H54 (cell line): ENCODE measurements around the gene ARHGEF25.
"Not testable (repeated sequence)": the region's sequence is repeated elsewhere in the genome, so short reads cannot be mapped to it uniquely, and the experiment has no call there.

Source experiments
- DNase-seq: peaks from one replicate; pipeline ENCODE4 v3.0.0; 2011; ENCODE audit warnings: low spot score, mixed read lengths; ENCODE audit not compliant: insufficient read length
- FAIRE-seq: peaks from 3 replicates; lab custom pipeline; 2011; peaks lifted over from hg19 to GRCh38; lab: Jason Lieb, UNC
- POLR2A ChIP-seq: IDR thresholded peaks from 2 replicates; pipeline ENCODE4 v1.6.1; 2011; ENCODE audit warnings: low read depth, mild to moderate bottlenecking, low read length

The ARHGEF25 gene

DNA sequence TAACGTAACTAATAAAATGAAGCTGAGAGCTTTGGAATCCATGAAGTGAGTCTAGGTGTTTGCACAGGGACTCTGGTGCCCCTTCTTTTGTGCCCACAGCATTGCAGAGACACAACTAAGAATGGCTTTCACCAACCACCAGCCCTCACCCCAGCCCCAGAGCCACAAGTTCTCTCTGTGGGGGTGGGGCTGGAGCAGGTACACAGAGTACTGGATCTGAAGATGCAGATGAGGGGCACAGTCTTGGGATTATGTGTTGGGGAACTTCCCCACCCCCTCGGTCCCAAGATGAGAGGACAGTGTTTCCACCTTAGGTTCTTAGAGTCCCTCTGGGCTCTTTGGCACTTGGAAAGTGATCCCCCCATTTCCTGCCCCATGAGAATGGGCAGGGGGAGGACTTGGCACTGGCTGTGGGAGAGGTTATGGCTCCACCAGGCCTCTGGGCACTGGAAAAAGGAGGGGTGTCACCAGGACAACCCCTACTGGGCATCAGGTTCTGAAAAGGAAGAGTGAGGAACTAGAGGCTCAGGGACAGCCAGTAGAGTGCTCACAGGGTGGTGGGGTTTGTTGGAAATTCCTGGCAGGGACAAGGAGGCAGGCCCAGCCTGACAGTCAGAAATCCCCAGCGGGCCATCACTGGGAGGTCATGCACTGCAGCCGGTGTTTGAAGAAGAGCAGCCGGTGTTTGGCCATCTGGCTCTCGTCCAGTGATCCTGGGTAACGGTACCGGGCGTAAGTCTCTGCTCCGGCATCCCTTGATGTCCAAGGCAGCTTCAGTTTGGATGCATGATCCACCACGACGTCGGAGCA lies 15.1 kb downstream of the ARHGEF25 start:
- no peak for TF ChIP-seq POLR2A
- DNase-seq = no peak
- no peak for FAIRE-seq

DNA sequence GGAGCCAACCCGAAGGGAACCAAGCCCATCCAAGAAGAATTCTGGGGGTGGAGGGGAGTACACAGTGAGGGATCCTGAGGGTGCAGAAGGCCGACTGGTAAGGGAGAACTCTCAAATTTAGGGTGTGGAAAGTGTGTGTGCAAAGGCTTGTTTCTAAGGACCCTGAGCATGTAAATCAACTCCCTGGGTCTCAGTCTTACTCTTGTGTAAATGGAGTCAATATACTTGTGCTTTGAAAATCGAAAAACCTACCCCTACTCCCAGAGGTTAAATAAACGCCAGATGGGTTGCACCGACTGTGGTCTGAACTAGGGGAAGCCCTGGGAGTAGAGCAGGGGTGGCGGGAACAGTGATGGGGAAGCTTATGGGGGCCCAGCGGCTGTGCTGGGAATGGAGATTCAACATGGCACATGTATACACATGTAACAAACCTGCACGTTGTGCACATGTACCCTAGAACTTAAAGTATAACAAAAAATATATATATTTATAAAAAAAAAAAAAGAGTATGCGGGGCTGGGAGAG lies 15.7 kb downstream of the ARHGEF25 start:
- no peak for DNase-seq
- FAIRE-seq = no peak
- TF ChIP-seq POLR2A = no peak

DNA sequence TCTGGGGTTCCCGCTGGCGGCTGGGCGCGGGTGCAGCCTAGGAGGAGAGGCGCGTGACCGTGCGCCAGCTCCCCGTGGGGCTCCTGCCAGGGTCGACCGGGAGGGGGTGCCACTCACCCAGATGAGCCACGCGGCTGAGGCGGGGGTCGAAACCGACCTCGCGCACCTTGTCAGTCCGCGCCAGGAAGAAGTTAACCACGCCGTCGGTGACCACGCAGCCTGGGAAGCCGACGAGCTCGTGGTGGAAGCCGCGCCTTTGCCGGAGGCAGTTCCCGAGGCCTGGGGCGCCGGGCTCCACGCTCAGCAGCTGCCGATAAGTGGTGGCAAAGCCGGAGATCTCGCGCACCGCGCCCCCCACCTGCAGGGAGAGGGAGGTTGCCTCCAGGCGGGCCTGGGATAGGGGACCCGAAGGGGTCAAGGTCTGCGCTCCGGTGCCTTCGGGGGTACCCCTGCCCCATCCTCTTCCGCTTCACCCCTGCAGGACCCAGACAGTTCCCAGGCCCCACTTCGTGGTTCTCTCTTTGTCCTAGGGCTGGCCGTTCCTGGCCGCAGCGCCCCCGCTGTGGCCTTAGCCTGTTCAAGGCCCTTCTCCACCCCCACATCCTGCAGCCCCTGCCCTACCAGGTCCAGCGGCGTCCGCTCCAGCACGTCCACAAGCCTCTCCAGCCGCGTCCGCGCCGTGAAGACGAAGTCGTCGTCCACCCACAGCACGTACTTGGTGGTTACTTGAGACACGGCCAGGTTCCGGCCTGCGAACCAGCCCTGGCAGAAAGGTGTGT lies 16.5 kb downstream of the ARHGEF25 start:
- no peak for DNase-seq
- no peak for TF ChIP-seq POLR2A
- no peak for FAIRE-seq

GRCh38 chr12:57628280-57629191 lies 17.3 kb downstream of the ARHGEF25 start:
- DNase-seq = no peak
- no peak for TF ChIP-seq POLR2A
- FAIRE-seq = no peak

DNA sequence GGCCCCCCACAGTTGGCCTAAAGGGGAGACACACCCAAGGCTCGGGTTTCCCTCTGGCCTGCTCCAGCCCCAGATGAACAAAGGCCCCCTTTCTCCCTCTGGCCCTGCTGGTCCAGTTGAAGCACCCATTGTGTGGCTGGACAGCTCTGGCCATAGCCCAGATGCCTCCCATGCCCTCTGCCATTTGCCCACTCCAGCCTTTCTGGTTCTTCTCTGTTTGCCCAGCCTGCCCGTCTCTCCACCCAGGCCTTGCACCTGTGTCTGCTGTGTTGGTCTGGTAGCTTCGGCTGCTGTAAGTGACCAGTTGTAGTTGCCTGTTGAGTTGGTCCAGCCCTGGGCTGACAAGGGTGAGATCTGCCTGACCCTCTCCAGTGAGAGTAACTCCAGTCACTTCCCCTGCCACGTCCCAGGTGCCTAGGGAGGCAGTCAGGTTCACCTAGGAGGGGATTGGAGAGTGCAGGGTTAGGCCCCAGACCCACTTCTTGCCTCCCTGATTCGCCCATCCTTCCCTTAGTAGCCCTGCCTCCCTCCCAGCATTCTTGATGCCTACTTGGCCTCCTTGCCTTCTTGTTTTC lies 18.7 kb downstream of the ARHGEF25 start:
- DNase-seq (peak; percentile 0), FAIRE-seq (no peak)
- TF ChIP-seq POLR2A = no peak

DNA sequence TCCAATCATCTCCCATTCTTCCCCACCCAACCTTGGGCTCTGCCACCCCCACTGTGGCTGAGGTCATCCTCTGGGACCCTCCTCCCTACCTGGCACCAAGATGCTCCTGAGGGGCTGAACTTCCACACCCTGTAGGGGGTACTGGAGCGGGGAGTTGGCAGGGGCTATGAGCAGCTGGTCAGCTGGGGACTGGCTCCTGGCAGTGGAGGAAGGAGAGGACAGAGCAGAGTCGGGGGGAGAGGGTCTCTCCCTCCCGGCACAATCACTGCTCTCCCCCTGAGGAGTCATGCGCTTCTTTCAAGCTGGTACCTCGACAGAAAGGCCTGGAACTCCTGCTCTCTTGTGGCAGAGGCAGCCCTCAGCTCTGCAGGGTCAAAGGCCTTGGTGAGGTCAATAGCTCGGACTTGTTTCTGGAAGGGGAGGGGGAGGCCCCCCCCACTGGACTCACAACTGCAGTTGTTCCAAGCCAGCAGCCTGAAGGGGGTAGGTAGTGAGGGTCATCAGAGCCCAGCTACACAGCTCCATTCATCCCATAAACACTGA lies 19.7 kb downstream of the ARHGEF25 start:
- no peak for TF ChIP-seq POLR2A
- no peak for FAIRE-seq
- DNase-seq = no peak

DNA sequence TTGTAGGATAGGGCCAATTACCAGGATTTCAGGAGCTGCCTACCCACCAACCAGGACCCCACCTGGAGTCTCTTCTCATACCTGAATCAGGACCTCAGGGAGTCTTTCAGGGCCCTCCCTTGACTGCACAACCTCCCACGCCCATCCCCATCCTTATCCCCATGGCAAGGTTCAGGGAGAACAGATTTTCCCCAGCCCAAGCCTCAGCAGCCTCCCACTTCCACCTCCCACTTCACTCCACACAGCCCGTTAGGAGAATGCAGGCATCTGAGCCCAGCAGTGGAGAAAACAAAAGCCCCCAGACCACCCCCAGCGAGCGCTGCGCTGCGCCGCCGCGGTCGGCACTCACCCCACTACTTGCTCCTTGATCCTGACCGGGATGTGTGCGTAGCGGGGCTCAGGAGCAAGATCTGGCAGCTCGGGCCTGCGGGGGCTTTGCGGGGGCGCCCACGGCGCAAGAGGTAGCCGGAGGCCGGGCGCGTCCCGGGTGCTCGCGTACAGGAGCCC lies 20.4 kb downstream of the ARHGEF25 start:
- no peak for DNase-seq
- no peak for TF ChIP-seq POLR2A
- no peak for FAIRE-seq

DNA sequence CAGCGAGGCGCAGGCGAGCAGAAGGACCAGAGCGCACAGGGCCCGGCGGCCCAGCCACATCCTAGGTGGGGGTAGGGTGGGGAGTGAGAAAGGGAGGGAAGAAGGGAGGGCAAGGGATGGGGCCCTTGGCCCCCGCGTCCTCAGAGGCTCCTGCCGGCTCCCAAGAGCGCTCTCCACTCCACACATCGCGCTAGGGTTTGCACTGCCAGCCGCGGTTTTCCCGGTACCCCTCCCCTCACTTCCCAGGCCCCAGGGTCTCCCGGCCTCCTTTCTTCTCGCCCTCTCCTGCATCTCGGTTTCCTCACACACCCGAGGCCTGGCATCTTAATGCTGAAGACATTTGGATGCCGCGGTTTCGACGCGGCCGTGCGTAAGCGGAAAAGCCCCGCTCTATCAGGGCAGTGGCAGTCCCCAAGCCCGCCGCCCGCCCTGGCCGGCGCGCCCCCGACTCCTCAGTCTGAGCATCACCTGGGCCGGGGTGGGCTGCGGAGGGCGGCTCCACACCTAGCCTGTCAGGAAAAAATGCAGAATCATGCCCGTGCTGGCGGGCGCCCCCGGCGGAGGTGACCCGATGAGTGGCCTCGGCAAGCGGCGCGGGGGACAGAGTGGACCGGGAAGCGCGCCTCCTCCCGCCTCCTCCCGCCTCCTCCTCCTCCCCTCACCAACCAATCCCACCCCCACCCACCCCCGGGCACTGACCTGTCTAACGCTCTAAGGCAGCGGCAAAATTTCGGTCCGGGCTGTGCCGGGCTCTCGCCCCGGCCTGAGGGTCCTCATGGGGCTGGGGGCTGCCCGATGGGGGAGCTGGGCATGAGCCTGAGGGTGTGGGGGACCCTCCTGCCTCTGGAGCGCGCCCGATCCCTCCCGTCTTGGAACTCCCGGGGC lies 21.1 kb downstream of the ARHGEF25 start:
- TF ChIP-seq POLR2A = 0 out of 2 replicates have a peak, but pooled peaks have one; percentile 21
- DNase-seq = no peak
- FAIRE-seq = no peak

DNA sequence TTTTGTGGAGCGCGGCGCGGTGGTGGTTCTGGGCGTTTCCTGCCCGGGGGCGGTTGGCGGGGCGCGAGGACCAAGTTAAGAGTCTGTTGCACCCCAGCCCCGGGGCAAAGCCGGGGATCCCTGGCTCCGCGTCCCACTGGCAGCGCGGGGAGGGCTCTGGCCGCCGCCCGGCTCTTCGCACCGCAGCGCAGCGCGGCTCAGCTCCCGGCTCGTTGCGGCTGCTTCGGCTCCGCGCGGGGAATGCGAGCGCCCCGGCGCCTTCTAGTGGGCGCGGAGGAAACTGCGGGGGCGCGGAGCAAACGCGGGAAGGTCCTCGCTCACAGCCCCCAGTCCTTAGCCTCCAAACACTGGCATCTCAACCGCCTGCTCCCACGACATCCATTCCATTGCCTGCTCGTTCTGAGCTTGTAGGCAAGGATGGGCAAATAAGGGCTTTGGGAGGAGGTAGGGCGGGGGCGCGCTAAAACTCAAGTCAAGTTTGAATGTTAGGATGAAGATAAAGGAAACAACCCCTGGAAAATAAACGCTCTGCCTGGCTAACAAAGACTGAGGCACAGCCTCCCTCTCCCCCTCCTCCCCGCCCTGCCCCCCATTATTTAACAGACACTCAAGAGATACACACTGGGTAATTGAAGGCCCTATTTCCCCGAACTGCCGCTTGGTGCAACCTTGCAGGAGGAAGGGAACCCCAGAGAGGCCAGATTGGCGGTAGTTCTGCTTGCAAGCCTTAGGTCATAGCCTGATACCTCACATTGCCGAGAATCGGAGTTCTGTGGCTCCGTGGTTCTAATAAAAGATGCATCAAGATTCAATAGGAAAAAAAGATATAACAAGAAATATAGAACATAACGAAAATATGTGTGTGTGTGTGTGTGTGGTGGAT lies 22.0 kb downstream of the ARHGEF25 start, which contains the start of gene B4GALNT1:
TSS of gene B4GALNT1 (minus strand) at position 244 of the 883 bp plus-strand sequence. CDS start 1,069 bp downstream, outside the sequence.
- no peak for FAIRE-seq
- peak; percentile 32; the same call in 1 of the 2 replicates for TF ChIP-seq POLR2A
- peak; percentile 82 for DNase-seq

- not testable (repeated sequence) for FAIRE-seq, DNase-seq
Observed at GRCh38 chr12:57636731-57637130, 25.5 kb downstream of the ARHGEF25 start.

GRCh38 chr12:57637364-57637763 lies 26.1 kb downstream of the ARHGEF25 start:
- no peak for FAIRE-seq
- no peak for TF ChIP-seq POLR2A
- DNase-seq = no peak
